WERI-Rb-1 (cell line): ENCODE results near the gene UCK1.

Experiments
- DNase-seq: peaks from one replicate; pipeline ENCODE4 v3.0.0-alpha.2; 2020
- H3K27ac ChIP-seq: fragments of 250-450 bp; sonication (Bioruptor Pico); 2 replicates; pipeline ENCODE4 v1.5.1; 2020; ENCODE audit warnings: mild to moderate bottlenecking, moderate library complexity
- H3K27me3 ChIP-seq: fragments of 250-450 bp; sonication (Bioruptor Pico); 2 replicates; pipeline ENCODE4 v1.5.1; 2021; ENCODE audit warnings: mild to moderate bottlenecking, low read depth, moderate library complexity; ENCODE audit not compliant: insufficient read depth, severe bottlenecking
- H3K36me3 ChIP-seq: fragments of 250-450 bp; sonication (Bioruptor Pico); 2 replicates; pipeline ENCODE4 v1.5.1; 2020; ENCODE audit warnings: mild to moderate bottlenecking, moderate library complexity
- H3K4me3 ChIP-seq: 2 replicates; pipeline ENCODE4 v1.5.1; 2011; ENCODE audit warnings: low read depth, mild to moderate bottlenecking, control low read depth, low read length
- H3K9me3 ChIP-seq: fragments of 250-450 bp; sonication (Bioruptor Pico); 2 replicates; pipeline ENCODE4 v1.5.1; 2021; ENCODE audit warnings: mild to moderate bottlenecking, moderate library complexity; ENCODE audit not compliant: severe bottlenecking
- CTCF ChIP-seq: IDR thresholded peaks from 2 replicates; pipeline ENCODE4 v1.5.1; 2011; ENCODE audit warnings: low read depth, mild to moderate bottlenecking, control low read depth, inconsistent platforms, low read length

UCK1 gene

GRCh38 chr9:131577005-131578000 is 46.2 kb upstream of the UCK1 start:
- no peak; the same call in 1 of the 2 replicates for TF ChIP-seq CTCF
- H3K27ac ChIP-seq = no peak overlapping the region
- DNase-seq = no peak
- H3K4me3 ChIP-seq = no peak overlapping the region
- H3K27me3 ChIP-seq = no peaks in the 10 kb centered on the region
- H3K36me3 ChIP-seq = peaks cover 40% of the 10 kb centered on the region
- no peaks in the 10 kb centered on the region for H3K9me3 ChIP-seq

GRCh38 chr9:131575946-131576853 is 45.1 kb upstream of the UCK1 start:
- Histone ChIP-seq H3K36me3 (peaks cover 29% of the 10 kb centered on the region), H3K27me3 (no peaks in the 10 kb centered on the region), H3K9me3 (no peaks in the 10 kb centered on the region), H3K27ac (no peak overlapping the region), H3K4me3 (no peak overlapping the region)
- DNase-seq = no peak
- no peak for TF ChIP-seq CTCF

- no peak for TF ChIP-seq CTCF
These were observed 43.9 kb upstream of the UCK1 start for GRCh38 chr9:131574730-131575640.

GRCh38 chr9:131567910-131568309 is 36.8 kb upstream of the UCK1 start:
- no peaks in the 10 kb centered on the region for H3K27me3 ChIP-seq
- peaks cover 4% of the 10 kb centered on the region for H3K9me3 ChIP-seq
- no peak for DNase-seq
- no peak for TF ChIP-seq CTCF
- no peak overlapping the region for H3K27ac ChIP-seq
- H3K4me3 ChIP-seq = no peak overlapping the region
- no peaks in the 10 kb centered on the region for H3K36me3 ChIP-seq

More at GRCh38 chr9:131574730-131575640, 43.9 kb upstream of the UCK1 start:
- H3K9me3 ChIP-seq = no peaks in the 10 kb centered on the region
- no peaks in the 10 kb centered on the region for H3K27me3 ChIP-seq
- H3K36me3 ChIP-seq = peaks cover 19% of the 10 kb centered on the region
- H3K4me3 ChIP-seq = no peak overlapping the region
- no peak overlapping the region for H3K27ac ChIP-seq
- no peak for DNase-seq

GRCh38 chr9:131566158-131566557 is 35.1 kb upstream of the UCK1 start:
- Histone ChIP-seq H3K9me3 (peaks cover 4% of the 10 kb centered on the region), H3K27me3 (no peaks in the 10 kb centered on the region), H3K4me3 (no peak overlapping the region), H3K36me3 (no peaks in the 10 kb centered on the region), H3K27ac (no peak overlapping the region)
- DNase-seq = no peak
- TF ChIP-seq CTCF = no peak
